ENCODE measurements around the gene C22orf39. TPM values are rescaled to one million over a fixed set of nuclear protein-coding genes. Genes with fewer than 3 reads are reported as not detected.
"Not testable (repeated sequence)": the region's sequence is repeated elsewhere in the genome, so short reads cannot be mapped to it uniquely, and the experiment has no call there.

Gene C22orf39
- total RNA-seq, 1 donor from 2014 or later = 25.3 TPM

DNA sequence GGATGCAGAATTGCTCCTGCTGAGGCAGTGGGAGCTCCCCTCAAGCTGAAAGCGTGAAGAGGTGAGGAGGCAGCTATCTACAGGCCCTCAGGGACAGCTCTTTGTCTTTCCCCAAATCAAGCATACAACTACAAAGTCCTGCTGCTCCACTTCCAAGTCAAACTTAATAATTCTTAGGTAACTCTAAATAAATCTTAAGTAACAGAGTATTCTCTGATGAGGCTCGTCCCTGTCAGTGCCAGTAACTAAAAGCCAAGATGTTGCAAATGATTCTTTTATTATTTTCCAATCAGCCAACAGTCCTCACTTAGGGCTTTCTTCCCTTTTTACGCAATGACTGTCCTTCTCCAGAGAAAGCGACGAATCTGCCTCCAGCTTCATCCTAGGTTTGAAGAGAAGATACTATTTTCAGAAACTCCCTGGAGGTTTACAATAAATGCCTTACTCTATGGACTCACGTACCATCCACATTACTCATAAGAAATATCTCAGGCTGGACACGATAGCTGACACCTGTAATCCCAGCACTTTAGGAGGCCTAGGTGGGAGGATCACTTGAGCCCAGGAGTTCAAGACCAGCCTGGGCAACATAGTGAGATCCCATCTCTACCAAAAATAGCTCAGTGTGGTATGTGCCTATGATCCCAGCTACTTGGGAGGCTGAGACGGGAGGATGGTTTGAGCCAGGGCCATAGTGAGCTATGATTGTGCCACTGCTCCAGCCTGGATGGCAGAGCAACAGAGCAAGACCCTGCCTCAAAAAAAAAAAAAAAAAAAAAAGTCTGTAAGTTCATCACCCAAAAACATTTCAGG lies 3.1 kb upstream of the C22orf39 start:
- FAIRE-seq (no peak), DNase-seq (ENCODE audit: low read depth) (no peak)
- Histone ChIP-seq H3K27me3 (ENCODE audit: control insufficient read depth, insufficient read depth, low read length) (no peaks in the 10 kb centered on the region), H3K4me3 (ENCODE audit: low read depth, low read length) (no peak overlapping the region), H3K36me3 (ENCODE audit: control insufficient read depth, insufficient read depth, low read length) (peaks cover 17% of the 10 kb centered on the region)
- TF ChIP-seq, protein P1, sequence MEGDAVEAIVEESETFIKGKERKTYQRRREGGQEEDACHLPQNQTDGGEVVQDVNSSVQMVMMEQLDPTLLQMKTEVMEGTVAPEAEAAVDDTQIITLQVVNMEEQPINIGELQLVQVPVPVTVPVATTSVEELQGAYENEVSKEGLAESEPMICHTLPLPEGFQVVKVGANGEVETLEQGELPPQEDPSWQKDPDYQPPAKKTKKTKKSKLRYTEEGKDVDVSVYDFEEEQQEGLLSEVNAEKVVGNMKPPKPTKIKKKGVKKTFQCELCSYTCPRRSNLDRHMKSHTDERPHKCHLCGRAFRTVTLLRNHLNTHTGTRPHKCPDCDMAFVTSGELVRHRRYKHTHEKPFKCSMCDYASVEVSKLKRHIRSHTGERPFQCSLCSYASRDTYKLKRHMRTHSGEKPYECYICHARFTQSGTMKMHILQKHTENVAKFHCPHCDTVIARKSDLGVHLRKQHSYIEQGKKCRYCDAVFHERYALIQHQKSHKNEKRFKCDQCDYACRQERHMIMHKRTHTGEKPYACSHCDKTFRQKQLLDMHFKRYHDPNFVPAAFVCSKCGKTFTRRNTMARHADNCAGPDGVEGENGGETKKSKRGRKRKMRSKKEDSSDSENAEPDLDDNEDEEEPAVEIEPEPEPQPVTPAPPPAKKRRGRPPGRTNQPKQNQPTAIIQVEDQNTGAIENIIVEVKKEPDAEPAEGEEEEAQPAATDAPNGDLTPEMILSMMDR (IDR thresholded peaks at IDR 0.05; ENCODE audit: insufficient read depth, low read length, severe bottlenecking) = no peak

DNA sequence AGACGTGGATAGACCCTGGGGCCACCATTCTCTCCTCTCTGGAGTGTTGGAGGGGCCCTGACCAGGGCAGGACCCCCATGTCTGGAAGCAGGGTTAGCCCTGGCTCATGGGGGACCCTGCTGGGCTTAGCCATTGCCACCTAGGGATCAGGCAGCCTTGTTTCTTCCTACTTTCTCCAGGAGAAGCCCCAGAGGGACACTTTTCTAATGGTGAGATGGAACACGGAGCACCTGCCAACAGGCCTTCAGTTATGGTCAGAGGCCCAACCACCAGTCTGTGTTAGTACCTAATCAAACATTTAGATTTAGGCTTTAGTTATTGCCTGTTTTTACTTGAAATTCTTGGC lies 1.9 kb upstream of the C22orf39 start:
- DNase-seq (ENCODE audit: low read depth) (no peak), FAIRE-seq (no peak)
- TF ChIP-seq, protein P1 (IDR thresholded peaks at IDR 0.05; ENCODE audit: insufficient read depth, low read length, severe bottlenecking) = no peak
- no peak overlapping the region for H3K4me3 ChIP-seq (ENCODE audit: low read depth, low read length)
- H3K27me3 ChIP-seq (ENCODE audit: control insufficient read depth, insufficient read depth, low read length) = no peaks in the 10 kb centered on the region
- H3K36me3 ChIP-seq (ENCODE audit: control insufficient read depth, insufficient read depth, low read length) = peaks cover 11% of the 10 kb centered on the region

DNA sequence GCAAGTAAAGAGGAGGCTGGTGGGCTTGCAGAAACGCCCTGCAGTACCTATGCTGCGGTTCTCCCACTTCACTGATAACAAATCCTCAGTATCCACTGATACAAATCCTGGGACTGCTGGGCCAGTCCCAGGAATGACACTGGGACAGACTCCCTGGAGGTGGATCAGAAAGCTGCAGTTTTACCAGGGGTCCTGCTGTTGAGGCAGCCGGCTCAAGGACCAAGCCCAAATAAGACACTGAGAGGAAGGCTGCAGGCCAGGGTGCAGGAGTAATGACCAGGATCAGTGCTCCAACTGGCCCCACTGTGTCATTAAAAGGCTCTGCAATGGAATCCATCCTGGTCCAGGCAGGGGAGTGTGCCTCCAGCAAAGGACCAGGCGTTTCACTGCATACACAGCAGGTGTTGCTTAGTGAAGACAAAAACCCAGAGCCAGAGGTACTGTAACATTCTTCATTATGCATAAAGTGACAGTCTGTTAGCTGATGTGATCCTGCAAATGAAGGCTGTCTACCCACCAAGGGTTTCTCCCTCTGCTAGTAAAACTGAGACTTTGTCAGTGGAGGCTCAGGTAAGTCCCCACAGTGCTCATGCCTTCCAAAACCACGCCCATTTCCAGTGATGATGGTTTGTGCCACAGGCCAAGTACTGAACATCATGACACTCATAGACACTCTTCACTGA lies 1.4 kb upstream of the C22orf39 start:
- no peak overlapping the region for H3K4me3 ChIP-seq (ENCODE audit: low read depth, low read length)
- no peak for DNase-seq (ENCODE audit: low read depth)

DNA sequence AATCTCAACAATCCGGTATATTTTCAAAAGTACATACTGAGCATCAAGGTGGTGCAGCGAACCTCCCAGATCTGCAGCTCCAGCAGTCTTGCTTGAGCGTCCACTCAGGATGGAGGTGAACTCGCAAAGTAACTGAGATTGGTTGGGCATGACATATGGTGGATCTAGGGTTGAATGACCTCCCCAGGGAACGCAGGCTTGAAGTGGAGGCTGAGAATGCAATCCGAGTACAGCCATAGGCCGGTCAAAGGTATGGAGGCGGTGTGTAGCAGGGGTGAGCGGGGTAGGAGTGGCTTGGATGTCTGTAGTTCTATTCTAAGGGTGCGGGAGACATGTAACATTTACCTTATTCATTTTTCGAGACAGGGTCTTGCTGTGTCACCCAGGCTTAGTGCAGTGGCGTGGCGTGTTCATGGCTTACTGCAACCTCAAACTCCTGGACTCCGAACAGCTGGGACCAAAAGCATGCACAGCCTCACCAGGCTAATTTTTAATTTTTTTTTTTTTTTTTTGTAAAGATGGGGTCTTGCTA lies 631 bp upstream of the C22orf39 start:
- DNase-seq (ENCODE audit: low read depth) (peak; percentile 57), FAIRE-seq (no peak)
- Histone ChIP-seq H3K4me3 (ENCODE audit: low read depth, low read length) (peak overlapping the region; percentile 74), H3K27me3 (ENCODE audit: control insufficient read depth, insufficient read depth, low read length) (no peaks in the 10 kb centered on the region), H3K36me3 (ENCODE audit: control insufficient read depth, insufficient read depth, low read length) (peaks cover 9% of the 10 kb centered on the region)
- TF ChIP-seq, protein P1 (IDR thresholded peaks at IDR 0.05; ENCODE audit: insufficient read depth, low read length, severe bottlenecking) = no peak

More for the DNA sequence above, 1.4 kb upstream of the C22orf39 start:
- Histone ChIP-seq H3K27me3 (ENCODE audit: control insufficient read depth, insufficient read depth, low read length) (no peaks in the 10 kb centered on the region), H3K36me3 (ENCODE audit: control insufficient read depth, insufficient read depth, low read length) (peaks cover 12% of the 10 kb centered on the region)
- TF ChIP-seq, protein P1 (IDR thresholded peaks at IDR 0.05; ENCODE audit: insufficient read depth, low read length, severe bottlenecking) = no peak
- no peak for FAIRE-seq

DNA sequence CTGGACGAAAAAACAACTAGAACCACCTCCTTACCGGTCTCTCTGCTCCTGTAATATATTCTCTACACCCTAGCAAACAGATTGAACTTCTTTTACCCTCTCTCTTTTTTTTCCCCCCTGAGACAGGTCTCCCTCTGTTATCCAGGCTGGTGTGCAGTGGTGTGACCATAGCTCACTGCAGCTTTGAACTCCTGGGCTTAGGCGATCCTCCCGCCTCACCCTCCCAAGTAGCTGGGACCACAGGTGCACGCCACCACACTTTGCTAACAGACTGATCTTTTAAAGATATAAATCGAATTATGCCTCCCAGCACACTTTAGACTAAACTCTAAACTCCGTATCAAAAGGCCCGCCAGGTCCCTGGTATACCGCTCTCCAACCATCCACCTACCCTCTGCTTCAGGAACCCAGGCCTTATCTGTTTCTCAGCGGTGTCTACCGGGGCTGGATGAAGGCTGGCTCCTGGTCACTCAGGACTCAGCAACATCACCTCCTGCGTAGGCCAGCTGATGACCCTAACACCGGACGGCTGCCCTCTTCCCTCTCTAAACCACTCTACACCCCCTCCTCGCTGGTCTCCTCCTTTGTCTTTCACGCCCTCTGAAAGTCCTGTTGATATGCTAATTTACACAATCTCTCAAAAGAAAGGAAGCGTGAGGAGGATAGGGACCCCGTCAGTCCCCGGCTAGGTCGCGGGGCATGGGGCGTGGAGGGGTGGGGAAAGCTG lies 745 bp downstream of the C22orf39 start:
- TF ChIP-seq, protein P1 (IDR thresholded peaks at IDR 0.05; ENCODE audit: insufficient read depth, low read length, severe bottlenecking) = no peak
- peak; percentile 13 for FAIRE-seq

DNA sequence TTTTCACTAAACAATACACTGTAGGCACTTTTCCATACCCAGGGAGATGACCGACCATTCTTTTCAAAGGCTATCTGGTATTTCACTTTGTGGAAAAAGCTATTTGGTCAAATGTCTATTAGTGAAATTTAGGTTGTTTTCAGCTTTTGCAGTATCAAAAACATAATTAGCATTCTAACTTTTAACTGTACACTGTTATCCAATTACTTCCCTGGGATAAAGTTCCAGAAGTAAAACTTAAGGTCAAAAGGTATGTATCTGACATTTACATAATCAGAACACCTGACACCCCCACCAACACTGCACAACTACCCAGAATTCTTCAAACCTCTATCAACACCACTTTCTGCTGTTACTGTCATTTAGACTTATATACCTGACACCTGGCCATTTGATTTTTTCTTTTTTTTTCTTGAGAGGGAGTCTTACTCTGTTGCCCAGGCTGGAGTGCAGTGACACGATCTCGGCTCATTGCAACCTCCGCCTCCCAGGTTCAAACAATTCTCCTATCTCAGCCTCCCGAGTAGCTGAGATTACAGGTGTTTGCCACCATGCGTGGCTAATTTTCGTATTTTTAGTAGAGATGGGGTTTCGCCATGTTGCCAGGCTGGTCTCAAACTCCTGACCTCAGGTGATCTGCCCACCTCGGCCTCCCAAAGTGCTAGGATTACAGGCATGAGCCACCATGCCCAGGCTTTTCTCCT lies 2.1 kb downstream of the C22orf39 start:
- FAIRE-seq = not testable (repeated sequence)

More for the DNA sequence above, 745 bp downstream of the C22orf39 start:
- H3K36me3 ChIP-seq (ENCODE audit: control insufficient read depth, insufficient read depth, low read length) = peaks cover 11% of the 10 kb centered on the region
- H3K4me3 ChIP-seq (ENCODE audit: low read depth, low read length) = peak overlapping the region; percentile 74
- no peak for DNase-seq (ENCODE audit: low read depth)
- H3K27me3 ChIP-seq (ENCODE audit: control insufficient read depth, insufficient read depth, low read length) = no peaks in the 10 kb centered on the region

More for the DNA sequence above, 2.1 kb downstream of the C22orf39 start:
- not testable (repeated sequence) for DNase-seq (ENCODE audit: low read depth); H3K27me3 ChIP-seq (ENCODE audit: control insufficient read depth, insufficient read depth, low read length); H3K4me3 ChIP-seq (ENCODE audit: low read depth, low read length); H3K36me3 ChIP-seq (ENCODE audit: control insufficient read depth, insufficient read depth, low read length)
